ENCODE data around the gene MPRIP.

The MPRIP gene

GRCh38 chr17:17200311-17200710 lies 158.1 kb downstream of the MPRIP start:
- DNase-seq = no peak

GRCh38 chr17:17200831-17201230 lies 158.6 kb downstream of the MPRIP start:
- DNase-seq = no peak

GRCh38 chr17:17201271-17201670 lies 159.0 kb downstream of the MPRIP start:
- no peak for DNase-seq

- DNase-seq = no peak
These were observed 159.7 kb downstream of the MPRIP start for GRCh38 chr17:17201907-17202306.

GRCh38 chr17:17203173-17203730 lies 161.0 kb downstream of the MPRIP start:
- DNase-seq = no peak

- no peak for DNase-seq
These were observed 161.9 kb downstream of the MPRIP start for GRCh38 chr17:17204041-17204591.

- DNase-seq = no peak
These were observed 162.5 kb downstream of the MPRIP start for GRCh38 chr17:17204635-17205231.

GRCh38 chr17:17205368-17206123 lies 163.3 kb downstream of the MPRIP start:
- peak; percentile 21 for DNase-seq

GRCh38 chr17:17206124-17206912 lies 164.1 kb downstream of the MPRIP start, which contains the start of gene PLD6:
TSS of gene PLD6 (minus strand) at chr17:17206333. CDS start at chr17:17206286, 47 bp downstream.
- DNase-seq = peak; percentile 90

GRCh38 chr17:17206913-17207335 lies 164.7 kb downstream of the MPRIP start:
- DNase-seq = no peak

- DNase-seq = no peak
These were observed 165.7 kb downstream of the MPRIP start for GRCh38 chr17:17207998-17208397.

- no peak for DNase-seq
These were observed 171.5 kb downstream of the MPRIP start for GRCh38 chr17:17213775-17214174.

GRCh38 chr17:17214646-17215436 lies 172.6 kb downstream of the MPRIP start:
- no peak for DNase-seq

- DNase-seq = no peak
These were observed 173.3 kb downstream of the MPRIP start for GRCh38 chr17:17215575-17215974.

GRCh38 chr17:17216236-17216635 lies 174.0 kb downstream of the MPRIP start:
- no peak for DNase-seq

- DNase-seq = no peak
These were observed 174.5 kb downstream of the MPRIP start for GRCh38 chr17:17216776-17217175.

- DNase-seq = no peak
These were observed 175.7 kb downstream of the MPRIP start for GRCh38 chr17:17217995-17218394.

- DNase-seq = no peak
These were observed 178.3 kb downstream of the MPRIP start for GRCh38 chr17:17220529-17220928.

GRCh38 chr17:17221329-17221728 lies 179.1 kb downstream of the MPRIP start:
- no peak for DNase-seq

- no peak for DNase-seq
These were observed 181.5 kb downstream of the MPRIP start for GRCh38 chr17:17223736-17224135.

- DNase-seq = no peak
These were observed 181.9 kb downstream of the MPRIP start for GRCh38 chr17:17224137-17224536.

GRCh38 chr17:17225901-17226300 lies 183.6 kb downstream of the MPRIP start:
- no peak for DNase-seq
